ENCODE data around the gene ACSL1. TPM values are rescaled to one million over a fixed set of nuclear protein-coding genes. Genes with fewer than 3 reads are reported as not detected.
"Not testable (repeated sequence)": the region's sequence is repeated elsewhere in the genome, so short reads cannot be mapped to it uniquely, and the experiment has no call there.

Gene ACSL1
- total RNA-seq, 1 donor from 2014 or later, result 287 TPM

GRCh38 chr4:184747034-184747830, 78.5 kb downstream of the ACSL1 start:
- no peaks in the 10 kb centered on the region for H3K27me3 ChIP-seq
- no peak for DNase-seq
- ATAC-seq, result peak; percentile 33
- H3K36me3 ChIP-seq, result no peaks in the 10 kb centered on the region
- H3K27ac ChIP-seq, result peak overlapping the region; percentile 78
- H3K4me3 ChIP-seq, result no peak overlapping the region
- intact Hi-C loops (cut with DNase I), result no loop called here
- peaks cover 23% of the 10 kb centered on the region for H3K4me1 ChIP-seq
- no peak for TF ChIP-seq CTCF (IDR thresholded peaks at IDR 0.05)
- no peaks in the 10 kb centered on the region for H3K9me3 ChIP-seq

GRCh38 chr4:184745831-184746795, 79.7 kb downstream of the ACSL1 start:
- H3K27ac ChIP-seq, result peak overlapping the region; percentile 78
- peaks cover 23% of the 10 kb centered on the region for H3K4me1 ChIP-seq
- ATAC-seq (peak; percentile 77), DNase-seq (no peak)
- TF ChIP-seq CTCF (IDR thresholded peaks at IDR 0.05), result peak; percentile 72
- H3K27me3 ChIP-seq, result no peaks in the 10 kb centered on the region
- H3K36me3 ChIP-seq, result no peaks in the 10 kb centered on the region
- intact Hi-C loops (cut with DNase I), result no loop called here
- H3K9me3 ChIP-seq, result no peaks in the 10 kb centered on the region
- H3K4me3 ChIP-seq, result peak overlapping the region; percentile 9

- Histone ChIP-seq H3K9me3 (no peaks in the 10 kb centered on the region), H3K27ac (no peak overlapping the region), H3K27me3 (no peaks in the 10 kb centered on the region), H3K4me3 (no peak overlapping the region), H3K4me1 (peaks cover 23% of the 10 kb centered on the region), H3K36me3 (no peaks in the 10 kb centered on the region)
- intact Hi-C loops (cut with DNase I), result no loop called here
- DNase-seq (no peak), ATAC-seq (no peak)
- no peak for TF ChIP-seq CTCF (IDR thresholded peaks at IDR 0.05)
Observed at GRCh38 chr4:184744236-184744635, 81.5 kb downstream of the ACSL1 start.

GRCh38 chr4:184743650-184744049, 82.1 kb downstream of the ACSL1 start:
- intact Hi-C loops (cut with DNase I), result no loop called here
- H3K27me3 ChIP-seq, result no peaks in the 10 kb centered on the region
- H3K36me3 ChIP-seq, result no peaks in the 10 kb centered on the region
- peaks cover 23% of the 10 kb centered on the region for H3K4me1 ChIP-seq
- no peak overlapping the region for H3K4me3 ChIP-seq
- no peak for ATAC-seq
- DNase-seq, result no peak
- no peak for TF ChIP-seq CTCF (IDR thresholded peaks at IDR 0.05)
- no peaks in the 10 kb centered on the region for H3K9me3 ChIP-seq
- H3K27ac ChIP-seq, result no peak overlapping the region

- H3K27me3 ChIP-seq; H3K4me3 ChIP-seq; H3K27ac ChIP-seq; H3K4me1 ChIP-seq; H3K9me3 ChIP-seq; DNase-seq; H3K36me3 ChIP-seq; ATAC-seq; intact Hi-C loops (cut with DNase I): not testable (repeated sequence)
Observed at GRCh38 chr4:184741651-184742050, 84.1 kb downstream of the ACSL1 start.

- no peak for TF ChIP-seq CTCF (IDR thresholded peaks at IDR 0.05)
- Histone ChIP-seq H3K36me3 (no peaks in the 10 kb centered on the region), H3K4me1 (peaks cover 2% of the 10 kb centered on the region), H3K27me3 (no peaks in the 10 kb centered on the region), H3K9me3 (no peaks in the 10 kb centered on the region), H3K27ac (no peak overlapping the region), H3K4me3 (no peak overlapping the region)
- ATAC-seq, result no peak
- intact Hi-C loops (cut with DNase I), result no loop called here
- DNase-seq, result no peak
Observed at GRCh38 chr4:184740980-184741391, 84.8 kb downstream of the ACSL1 start.

GRCh38 chr4:184739575-184739974, 86.2 kb downstream of the ACSL1 start:
- DNase-seq; H3K27ac ChIP-seq; H3K27me3 ChIP-seq; intact Hi-C loops (cut with DNase I); H3K9me3 ChIP-seq; H3K4me1 ChIP-seq; H3K4me3 ChIP-seq; H3K36me3 ChIP-seq; ATAC-seq: not testable (repeated sequence)
